Renal cortical epithelial cell (primary cell): ENCODE data around the gene USP48. TPM values are rescaled to one million over a fixed set of nuclear protein-coding genes. Genes with fewer than 3 reads are reported as not detected.

Experiments
- DNase-seq: peaks from one replicate; pipeline ENCODE4 v3.0.0-alpha.2; 2011; ENCODE audit warnings: low read depth
- total RNA-seq: library from RNA; depleted of rRNA; stranded (reverse); fragments of >200 nt; gene quantifications from 2 replicates; pipeline ENCODE4 v1.2.3, GENCODE V29; 2014

USP48 gene
- total RNA-seq, 1 donor from 2014 or later: 100 TPM

GRCh38 chr1:21668951-21669257 is 114.0 kb downstream of the USP48 start:
- no peak for DNase-seq

- no peak for DNase-seq
Observed at GRCh38 chr1:21668232-21668950, 114.6 kb downstream of the USP48 start.

GRCh38 chr1:21667348-21668231 is 115.4 kb downstream of the USP48 start:
- DNase-seq: no peak

- no peak for DNase-seq
Observed at GRCh38 chr1:21666576-21667320, 116.2 kb downstream of the USP48 start.

DNA sequence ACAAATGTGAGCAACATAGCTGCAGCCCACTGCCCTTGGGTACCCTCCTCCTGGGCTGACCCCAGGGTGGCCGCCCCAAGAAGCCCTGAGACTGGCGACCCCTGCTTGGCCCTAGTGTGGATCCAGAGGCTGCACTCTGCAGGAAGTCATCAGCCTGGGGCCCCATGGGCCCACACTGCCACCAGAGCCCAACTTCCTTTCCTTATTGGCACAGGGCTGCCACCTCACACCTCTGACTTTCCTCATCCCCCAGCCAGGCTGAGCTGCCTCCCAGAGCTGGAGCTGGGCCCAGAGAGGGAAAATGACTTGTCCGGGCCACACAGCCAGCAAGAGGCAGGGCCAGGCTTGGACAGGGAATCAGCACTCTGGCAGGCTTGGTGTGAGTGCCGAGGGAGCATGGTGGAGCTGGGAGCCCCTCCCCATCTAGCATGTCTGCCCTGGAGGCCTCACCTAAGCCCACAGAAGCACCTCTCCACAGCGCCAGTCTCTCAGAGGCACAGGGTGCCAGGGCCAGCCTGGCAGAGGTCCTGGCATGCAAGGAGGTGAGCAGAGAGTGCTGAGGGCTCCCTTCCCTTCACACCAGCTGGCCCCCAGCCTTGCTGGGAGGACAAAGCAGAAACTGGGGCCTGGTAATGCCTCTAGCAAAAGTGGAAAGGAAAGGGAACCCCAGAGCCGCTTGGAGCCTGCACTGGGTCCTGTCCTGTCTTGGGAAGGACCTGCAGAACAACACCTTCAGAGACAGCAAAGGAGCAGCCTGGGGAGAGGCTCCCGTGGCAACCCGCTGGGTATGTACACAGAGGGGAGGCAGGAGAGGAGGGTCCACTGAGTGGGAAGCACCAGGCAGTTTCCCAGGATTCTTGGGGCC is 117.0 kb downstream of the USP48 start:
- no peak for DNase-seq

DNA sequence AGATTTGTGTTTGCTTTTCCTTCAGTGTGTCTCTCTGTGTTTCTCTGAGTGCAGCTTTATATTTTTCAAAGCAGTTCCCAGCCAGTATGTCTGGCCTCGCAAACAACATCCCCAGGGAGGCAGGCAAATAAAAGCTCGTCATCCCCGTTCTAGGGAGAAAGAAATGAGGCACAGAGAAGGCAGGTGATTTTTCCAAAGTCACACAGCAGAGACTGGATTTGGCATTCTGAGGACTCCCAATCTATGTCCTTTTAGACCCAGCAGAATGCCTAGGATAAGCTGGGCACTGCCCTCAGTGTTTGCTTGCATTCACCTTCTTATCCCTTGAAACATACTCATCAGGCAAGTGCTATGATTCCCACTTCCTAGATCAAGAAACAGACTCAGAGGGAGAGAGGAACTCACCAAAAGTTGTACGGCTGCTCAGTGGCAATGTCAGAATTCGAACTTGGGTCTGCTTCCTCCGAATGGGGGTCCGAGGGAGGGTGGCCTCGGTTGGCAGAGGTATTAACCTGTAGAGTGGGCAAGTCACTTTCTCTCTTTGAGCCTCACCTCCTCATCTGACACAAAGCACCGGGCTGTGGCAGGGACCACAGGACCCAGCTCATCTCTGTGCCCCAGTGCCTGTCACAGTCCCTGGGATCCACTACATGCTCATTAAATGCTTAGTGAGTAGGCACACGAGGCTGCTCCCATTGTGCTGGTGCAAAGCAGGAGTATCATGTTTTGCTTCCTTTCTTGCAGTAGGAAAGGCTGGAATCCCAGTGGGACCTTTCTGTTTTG is 118.0 kb downstream of the USP48 start:
- no peak for DNase-seq

DNA sequence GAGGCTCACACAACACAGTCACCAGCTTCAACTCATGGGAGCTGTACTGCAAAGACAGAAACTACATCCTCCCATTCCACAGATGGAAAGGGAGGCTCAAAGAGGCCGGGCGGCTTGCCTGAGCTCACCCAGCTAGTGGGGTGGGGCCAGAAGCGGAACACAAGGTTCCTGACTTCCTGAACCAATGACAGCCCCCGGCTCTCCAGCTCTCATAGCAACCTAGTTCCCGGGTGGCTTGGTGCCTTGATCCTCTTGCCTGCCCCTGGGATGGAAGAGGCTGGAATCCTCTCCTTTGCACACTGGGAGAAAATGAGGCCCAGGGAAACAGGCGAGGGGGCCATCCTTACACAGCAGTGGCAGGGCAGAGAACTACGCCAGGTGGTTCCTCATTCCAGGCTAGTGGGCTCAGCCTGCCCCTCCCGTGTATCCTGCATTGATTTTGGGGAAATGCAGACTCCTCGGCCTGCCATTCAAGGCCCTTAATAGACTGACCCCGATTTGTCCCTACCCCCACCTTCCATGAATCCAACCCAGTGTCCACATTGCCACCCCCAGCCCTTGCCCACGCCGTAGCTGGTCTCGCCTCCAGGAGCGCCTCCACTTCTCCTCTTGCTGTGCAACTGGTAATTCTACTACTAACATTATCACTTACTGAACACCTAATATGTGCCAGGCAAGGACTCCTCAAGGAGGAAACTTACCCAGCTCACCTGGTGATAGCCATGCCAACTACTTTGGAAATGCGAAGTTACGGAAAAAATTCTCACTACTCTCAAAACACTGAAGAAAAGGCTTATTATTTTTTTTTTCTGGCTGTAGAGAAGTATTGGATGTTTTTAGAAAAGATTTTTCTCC is 118.8 kb downstream of the USP48 start:
- no peak for DNase-seq

DNA sequence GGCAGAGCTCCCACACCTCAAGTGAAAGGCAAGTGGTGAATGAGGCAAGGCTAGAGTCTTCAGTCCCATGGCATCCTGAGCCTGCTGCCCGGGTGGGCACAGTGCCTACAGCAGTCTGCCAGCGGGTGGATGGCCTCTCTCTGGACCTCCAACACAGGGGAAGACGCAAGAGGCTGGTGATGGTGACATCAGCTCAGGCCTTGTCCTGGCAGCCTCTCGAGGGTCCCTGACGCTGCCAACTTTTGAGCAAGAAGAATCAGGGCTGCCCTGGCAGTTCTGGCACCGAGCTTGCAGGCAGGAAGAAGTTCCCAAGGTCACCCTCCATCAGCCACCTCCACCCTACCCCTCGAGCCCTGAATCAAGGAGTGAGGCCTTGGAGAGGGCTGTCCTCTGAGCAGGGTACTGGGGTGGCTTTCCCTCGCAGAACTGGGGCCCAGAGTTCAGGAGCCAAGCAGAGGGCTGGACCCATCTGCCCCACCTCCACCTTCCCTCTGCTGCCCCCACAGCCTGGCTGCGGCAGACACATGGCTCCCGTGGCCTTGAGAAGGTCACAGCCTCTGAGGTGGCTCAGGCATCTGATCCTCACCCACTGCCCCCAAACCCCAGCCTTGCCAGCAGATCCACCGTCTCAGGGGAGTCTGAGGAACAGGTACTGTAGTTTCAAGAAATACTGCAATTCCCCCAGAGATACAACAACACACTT is 119.5 kb downstream of the USP48 start:
- DNase-seq: no peak

GRCh38 chr1:21662426-21663247 is 120.3 kb downstream of the USP48 start:
- no peak for DNase-seq

DNA sequence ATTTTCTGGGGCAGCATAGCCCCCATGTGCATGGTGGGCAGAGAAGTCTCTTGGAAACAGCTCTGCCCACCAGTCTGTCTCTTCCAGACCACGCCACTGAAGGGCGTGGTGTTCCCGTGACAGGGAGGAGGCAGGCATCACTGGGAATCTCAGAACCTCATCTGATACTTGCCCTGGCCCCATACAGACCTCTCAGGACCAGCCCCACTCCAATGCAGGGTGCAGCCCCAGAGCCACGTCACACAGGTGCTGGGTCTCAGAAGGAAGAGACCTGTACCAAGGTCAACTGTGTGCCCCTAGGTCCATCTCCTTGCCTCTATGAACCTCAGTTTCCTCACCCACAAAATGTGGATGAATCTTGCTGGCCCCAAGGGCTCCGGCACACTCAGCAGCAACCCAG is 121.1 kb downstream of the USP48 start:
- no peak for DNase-seq

DNA sequence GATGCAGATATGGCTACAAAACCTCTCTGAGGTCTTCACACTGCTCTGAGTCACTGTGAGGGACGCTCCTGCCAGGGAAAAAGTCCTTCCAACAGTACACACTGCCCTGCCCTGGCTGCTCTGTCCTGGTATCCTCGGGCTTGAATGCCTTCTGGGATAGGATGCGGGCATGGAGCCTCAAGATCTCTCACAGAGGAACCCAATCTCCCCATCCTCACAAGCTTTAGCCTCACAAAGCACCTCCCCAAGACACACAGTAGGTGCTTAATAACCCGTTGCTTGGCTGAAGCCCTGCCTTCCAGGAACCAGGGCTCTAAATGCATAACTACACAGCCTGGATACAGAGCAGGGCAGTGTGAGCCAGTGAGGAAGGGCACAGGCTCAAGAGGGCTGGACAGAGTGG is 123.0 kb downstream of the USP48 start:
- no peak for DNase-seq

- no peak for DNase-seq
Observed at GRCh38 chr1:21659099-21659923, 123.6 kb downstream of the USP48 start.

GRCh38 chr1:21657456-21658190 is 125.3 kb downstream of the USP48 start:
- DNase-seq: no peak

GRCh38 chr1:21655748-21656147 is 127.2 kb downstream of the USP48 start:
- peak; percentile 44 for DNase-seq

GRCh38 chr1:21655259-21655658 is 127.7 kb downstream of the USP48 start:
- no peak for DNase-seq

GRCh38 chr1:21654209-21654608 is 128.7 kb downstream of the USP48 start:
- no peak for DNase-seq

DNA sequence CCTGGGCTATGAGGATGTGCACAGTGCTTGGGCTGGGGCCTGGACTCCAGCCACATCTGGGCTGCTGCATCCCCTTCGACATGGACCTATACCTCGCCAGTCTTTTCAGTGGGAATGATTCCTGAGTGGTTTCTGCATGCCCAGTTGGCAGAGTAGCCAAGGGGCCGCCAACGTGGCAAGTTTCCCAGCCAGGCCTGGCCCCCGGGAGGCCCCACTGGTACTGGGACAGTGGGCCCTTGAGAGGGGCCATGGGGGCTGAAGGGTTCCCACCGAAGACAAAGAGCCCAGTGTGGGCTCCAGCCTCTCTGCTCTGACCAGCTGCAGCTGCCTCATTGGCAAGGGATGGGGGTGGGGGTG is 129.2 kb downstream of the USP48 start:
- no peak for DNase-seq
